ENCODE results near the gene SEC14L3. TPM values are rescaled to one million over a fixed set of nuclear protein-coding genes. Genes with fewer than 3 reads are reported as not detected.
"Not testable (repeated sequence)": the region's sequence is repeated elsewhere in the genome, so short reads cannot be mapped to it uniquely, and the experiment has no call there.

The SEC14L3 gene
- total and polyA plus RNA-seq, 4 donors: not detected

GRCh38 chr22:30474683-30475424 is 3.0 kb upstream of the SEC14L3 start:
- DNase-seq: no peak
- no peak for ATAC-seq (ENCODE audit: low FRiP score)
- Histone ChIP-seq H3K27me3 (ENCODE audit: control insufficient read depth in 1 of 2, insufficient read depth in 2 of 2, low read length in 1 of 2) (peaks cover 0 to 2% of the 10 kb centered on the region in 2 donors), H3K4me1 (ENCODE audit: control insufficient read depth in 1 of 2, insufficient read depth in 2 of 2, low read length in 2 of 2) (no peaks in the 10 kb centered on the region), H3K4me3 (ENCODE audit: low read length in 2 of 2) (no peak overlapping the region), H3K27ac (ENCODE audit: low read depth in 1 of 2, low read length in 2 of 2) (no peak overlapping the region), H3K36me3 (ENCODE audit: control insufficient read depth in 1 of 2, insufficient read depth in 2 of 2, low read length in 1 of 2) (no peaks in the 10 kb centered on the region), H3K9me3 (ENCODE audit: control insufficient read depth, low read length) (no peaks in the 10 kb centered on the region)
- intact Hi-C loops (cut with DNase I): no loop called here
- WGBS, 2 donors: 51 to 53% methylated on average over 6 of the region's 6 CpGs

GRCh38 chr22:30474121-30474520 is 2.3 kb upstream of the SEC14L3 start:
- Histone ChIP-seq H3K27me3 (ENCODE audit: control insufficient read depth in 1 of 2, insufficient read depth in 2 of 2, low read length in 1 of 2) (peaks cover 0 to 2% of the 10 kb centered on the region in 2 donors), H3K36me3 (ENCODE audit: control insufficient read depth in 1 of 2, insufficient read depth in 2 of 2, low read length in 1 of 2) (no peaks in the 10 kb centered on the region), H3K4me1 (ENCODE audit: control insufficient read depth in 1 of 2, insufficient read depth in 2 of 2, low read length in 2 of 2) (no peaks in the 10 kb centered on the region), H3K4me3 (ENCODE audit: low read length in 2 of 2) (no peak overlapping the region), H3K9me3 (ENCODE audit: control insufficient read depth, low read length) (no peaks in the 10 kb centered on the region), H3K27ac (ENCODE audit: low read depth in 1 of 2, low read length in 2 of 2) (no peak overlapping the region)
- no peak for ATAC-seq (ENCODE audit: low FRiP score)
- no peak for DNase-seq
- WGBS, 2 donors: 90 to 98% methylated on average over 4 of the region's 4 CpGs
- intact Hi-C loops (cut with DNase I): no loop called here

- ATAC-seq (ENCODE audit: low FRiP score): no peak
- H3K27me3 ChIP-seq (ENCODE audit: control insufficient read depth in 1 of 2, insufficient read depth in 2 of 2, low read length in 1 of 2): peaks cover 0 to 2% of the 10 kb centered on the region in 2 donors
- no peaks in the 10 kb centered on the region for H3K9me3 ChIP-seq (ENCODE audit: control insufficient read depth, low read length)
- WGBS, 2 donors: 66 to 68% methylated on average over 4 of the region's 4 CpGs
- no peaks in the 10 kb centered on the region for H3K4me1 ChIP-seq (ENCODE audit: control insufficient read depth in 1 of 2, insufficient read depth in 2 of 2, low read length in 2 of 2)
- intact Hi-C loops (cut with DNase I): loop anchor here in 1 of 2 donors (2.0 kb wide), 1 partner anchor 24 kb away; no protein-coding TSS in a partner anchor
- no peak overlapping the region for H3K27ac ChIP-seq (ENCODE audit: low read depth in 1 of 2, low read length in 2 of 2)
- no peak for DNase-seq
- H3K36me3 ChIP-seq (ENCODE audit: control insufficient read depth in 1 of 2, insufficient read depth in 2 of 2, low read length in 1 of 2): no peaks in the 10 kb centered on the region
- H3K4me3 ChIP-seq (ENCODE audit: low read length in 2 of 2): no peak overlapping the region
Measured at GRCh38 chr22:30472994-30473720, 1.3 kb upstream of the SEC14L3 start.

- 84 to 91% methylated on average over 2 of the region's 2 CpGs for WGBS, 2 donors
- DNase-seq (no peak), ATAC-seq (ENCODE audit: low FRiP score) (no peak)
- intact Hi-C loops (cut with DNase I): no loop called here
- no peaks in the 10 kb centered on the region for H3K4me1 ChIP-seq (ENCODE audit: control insufficient read depth in 1 of 2, insufficient read depth in 2 of 2, low read length in 2 of 2)
- no peak overlapping the region for H3K27ac ChIP-seq (ENCODE audit: low read depth in 1 of 2, low read length in 2 of 2)
- no peaks in the 10 kb centered on the region for H3K36me3 ChIP-seq (ENCODE audit: control insufficient read depth in 1 of 2, insufficient read depth in 2 of 2, low read length in 1 of 2)
- no peaks in the 10 kb centered on the region for H3K9me3 ChIP-seq (ENCODE audit: control insufficient read depth, low read length)
- H3K4me3 ChIP-seq (ENCODE audit: low read length in 2 of 2): no peak overlapping the region
- H3K27me3 ChIP-seq (ENCODE audit: control insufficient read depth in 1 of 2, insufficient read depth in 2 of 2, low read length in 1 of 2): peaks cover 0 to 2% of the 10 kb centered on the region in 2 donors
Measured at GRCh38 chr22:30470655-30471054, 1.2 kb downstream of the SEC14L3 start.

GRCh38 chr22:30469165-30469564 is 2.7 kb downstream of the SEC14L3 start:
- Histone ChIP-seq H3K27me3 (ENCODE audit: control insufficient read depth in 1 of 2, insufficient read depth in 2 of 2, low read length in 1 of 2) (peaks cover 0 to under 1% of the 10 kb centered on the region in 2 donors), H3K4me3 (ENCODE audit: low read length in 2 of 2) (no peak overlapping the region), H3K36me3 (ENCODE audit: control insufficient read depth in 1 of 2, insufficient read depth in 2 of 2, low read length in 1 of 2) (no peaks in the 10 kb centered on the region), H3K9me3 (ENCODE audit: control insufficient read depth, low read length) (no peaks in the 10 kb centered on the region), H3K27ac (ENCODE audit: low read depth in 1 of 2, low read length in 2 of 2) (no peak overlapping the region), H3K4me1 (ENCODE audit: control insufficient read depth in 1 of 2, insufficient read depth in 2 of 2, low read length in 2 of 2) (no peaks in the 10 kb centered on the region)
- 27 to 95% methylated on average over 2 of the region's 2 CpGs for WGBS, 2 donors
- ATAC-seq (ENCODE audit: low FRiP score) (no peak), DNase-seq (no peak)
- intact Hi-C loops (cut with DNase I): no loop called here

GRCh38 chr22:30460555-30460954 is 11.3 kb downstream of the SEC14L3 start:
- H3K27ac ChIP-seq (ENCODE audit: low read depth in 1 of 2, low read length in 2 of 2); ATAC-seq (ENCODE audit: low FRiP score); H3K27me3 ChIP-seq (ENCODE audit: control insufficient read depth in 1 of 2, insufficient read depth in 2 of 2, low read length in 1 of 2); H3K4me1 ChIP-seq (ENCODE audit: control insufficient read depth in 1 of 2, insufficient read depth in 2 of 2, low read length in 2 of 2); H3K36me3 ChIP-seq (ENCODE audit: control insufficient read depth in 1 of 2, insufficient read depth in 2 of 2, low read length in 1 of 2); intact Hi-C loops (cut with DNase I); H3K9me3 ChIP-seq (ENCODE audit: control insufficient read depth, low read length); DNase-seq; H3K4me3 ChIP-seq (ENCODE audit: low read length in 2 of 2): not testable (repeated sequence)
- 88 to 90% methylated on average over 6 of the region's 6 CpGs for WGBS, 2 donors

- ATAC-seq (ENCODE audit: low FRiP score): no peak
Measured at GRCh38 chr22:30460147-30460546, 11.7 kb downstream of the SEC14L3 start.

GRCh38 chr22:30459181-30460052 is 12.4 kb downstream of the SEC14L3 start:
- no peak for ATAC-seq (ENCODE audit: low FRiP score)
- H3K9me3 ChIP-seq (ENCODE audit: control insufficient read depth, low read length): no peaks in the 10 kb centered on the region
- H3K4me1 ChIP-seq (ENCODE audit: control insufficient read depth in 1 of 2, insufficient read depth in 2 of 2, low read length in 2 of 2): no peaks in the 10 kb centered on the region
- WGBS, 2 donors: 42 to 67% methylated on average over 4 of the region's 4 CpGs
- no peaks in the 10 kb centered on the region for H3K27me3 ChIP-seq (ENCODE audit: control insufficient read depth in 1 of 2, insufficient read depth in 2 of 2, low read length in 1 of 2)
- H3K27ac ChIP-seq (ENCODE audit: low read depth in 1 of 2, low read length in 2 of 2): no peak overlapping the region
- DNase-seq: no peak
- no peak overlapping the region for H3K4me3 ChIP-seq (ENCODE audit: low read length in 2 of 2)
- no peaks in the 10 kb centered on the region for H3K36me3 ChIP-seq (ENCODE audit: control insufficient read depth in 1 of 2, insufficient read depth in 2 of 2, low read length in 1 of 2)
- intact Hi-C loops (cut with DNase I): no loop called here

More at GRCh38 chr22:30460147-30460546, 11.7 kb downstream of the SEC14L3 start:
- Histone ChIP-seq H3K4me3 (ENCODE audit: low read length in 2 of 2) (no peak overlapping the region), H3K36me3 (ENCODE audit: control insufficient read depth in 1 of 2, insufficient read depth in 2 of 2, low read length in 1 of 2) (no peaks in the 10 kb centered on the region), H3K27me3 (ENCODE audit: control insufficient read depth in 1 of 2, insufficient read depth in 2 of 2, low read length in 1 of 2) (no peaks in the 10 kb centered on the region), H3K9me3 (ENCODE audit: control insufficient read depth, low read length) (no peaks in the 10 kb centered on the region), H3K27ac (ENCODE audit: low read depth in 1 of 2, low read length in 2 of 2) (no peak overlapping the region), H3K4me1 (ENCODE audit: control insufficient read depth in 1 of 2, insufficient read depth in 2 of 2, low read length in 2 of 2) (no peaks in the 10 kb centered on the region)
- intact Hi-C loops (cut with DNase I): no loop called here
- no peak for DNase-seq
- WGBS, 2 donors: 83 to 89% methylated on average over 4 of the region's 4 CpGs
